HG02884 (cell line): Measurements from ENCODE around the gene GPHB5.
"Not testable (repeated sequence)": the region's sequence is repeated elsewhere in the genome, so short reads cannot be mapped to it uniquely, and the experiment has no call there.

Experiments
- ATAC-seq: cut with Tn5 transposase; IDR thresholded peaks from one replicate; pipeline ENCODE4 v1.9.1; 2021; ENCODE audit warnings: mild to moderate bottlenecking, moderate library complexity; ENCODE audit not compliant: unreplicated experiment

Gene GPHB5, protein sequence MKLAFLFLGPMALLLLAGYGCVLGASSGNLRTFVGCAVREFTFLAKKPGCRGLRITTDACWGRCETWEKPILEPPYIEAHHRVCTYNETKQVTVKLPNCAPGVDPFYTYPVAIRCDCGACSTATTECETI

DNA sequence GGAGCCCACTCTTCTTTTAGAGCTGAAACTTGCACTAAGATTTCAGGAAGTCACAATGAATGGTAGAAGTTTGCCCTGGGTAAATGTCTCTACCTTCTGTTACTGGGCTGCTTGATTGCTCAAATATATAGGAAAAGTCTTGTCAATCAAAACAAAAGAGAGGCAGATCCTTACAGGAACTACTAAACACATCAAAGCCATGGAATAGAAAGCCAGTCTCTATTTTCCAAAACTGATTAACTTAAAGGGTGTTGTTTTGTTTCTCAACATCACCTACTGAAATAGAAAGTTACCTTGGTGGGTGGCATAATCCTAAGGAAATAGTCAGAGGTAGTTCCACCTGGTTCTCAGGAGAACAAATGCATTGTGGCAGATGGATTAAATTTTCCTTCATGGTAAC is at the start of gene GPHB5:
GPHB5 (minus strand) TSS at position 101 of the 400 bp plus-strand sequence. CDS start 1,086 bp downstream, outside the sequence.
- no peak for ATAC-seq

DNA sequence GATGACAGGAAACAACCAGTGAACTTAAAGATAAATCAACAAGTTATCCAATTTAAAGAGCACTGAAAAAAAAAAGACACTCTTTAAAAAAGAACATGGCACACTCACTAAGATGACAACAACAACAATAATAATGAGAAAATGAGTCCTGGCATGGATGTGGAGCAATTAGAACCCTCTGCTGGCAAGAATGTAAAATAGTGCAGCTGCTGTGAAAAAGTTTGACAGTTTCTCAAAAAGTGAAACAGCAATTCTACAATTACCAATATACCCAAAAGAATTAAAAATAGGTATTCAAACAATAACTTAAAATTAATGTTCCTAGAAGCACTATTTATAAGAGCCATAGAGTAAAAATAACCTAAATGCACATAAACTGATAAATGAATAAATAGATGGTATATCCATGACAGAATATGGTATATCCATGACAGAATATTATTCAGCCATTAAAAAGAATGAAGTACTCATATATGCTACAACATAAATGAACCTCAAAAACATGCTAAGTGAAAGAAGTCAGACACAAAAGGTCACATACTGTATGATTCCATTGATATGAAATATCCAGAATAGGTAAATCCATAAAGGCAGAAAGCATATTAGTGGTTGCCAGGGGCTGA is 49.1 kb upstream of the GPHB5 start:
- no peak for ATAC-seq

DNA sequence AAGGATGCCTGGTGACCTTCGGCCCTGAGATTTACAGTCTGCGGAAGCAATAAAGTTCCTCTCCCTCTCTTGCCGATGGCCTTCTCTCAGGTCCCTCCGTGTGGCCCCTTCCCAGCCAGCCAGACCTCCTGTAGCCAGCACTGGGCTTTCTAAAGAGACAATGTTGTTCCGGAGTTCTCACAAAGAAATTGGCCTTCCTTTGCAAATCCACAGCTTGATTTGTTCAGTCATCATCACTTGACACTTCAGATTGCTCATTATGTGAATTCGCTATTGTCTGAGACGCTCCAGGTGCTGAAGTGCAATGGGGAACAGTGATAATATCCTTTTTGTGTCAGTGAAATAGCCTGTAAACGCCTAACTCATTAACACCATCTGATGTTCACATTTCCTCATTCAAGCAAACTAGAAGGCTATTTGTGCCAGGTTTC is 43.7 kb upstream of the GPHB5 start:
- ATAC-seq = no peak

DNA sequence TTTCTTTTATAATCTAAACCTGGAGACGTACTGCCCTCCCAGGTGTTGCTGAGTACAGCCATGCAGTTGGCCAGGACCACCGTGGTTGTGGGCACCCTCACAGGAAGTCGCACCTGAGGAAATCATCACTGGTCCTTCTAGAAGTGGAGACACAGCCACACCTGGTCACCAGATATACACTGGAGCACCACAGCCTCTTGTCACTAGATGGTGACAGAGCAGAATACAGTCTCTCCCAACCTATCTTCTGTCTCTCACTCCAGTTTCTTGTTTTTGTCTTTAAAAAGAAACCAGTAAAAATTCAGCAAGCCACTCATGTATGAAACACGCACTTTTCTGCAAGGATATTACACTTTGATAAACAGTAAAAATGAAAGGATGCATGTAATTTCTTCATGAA is 43.1 kb upstream of the GPHB5 start:
- no peak for ATAC-seq

DNA sequence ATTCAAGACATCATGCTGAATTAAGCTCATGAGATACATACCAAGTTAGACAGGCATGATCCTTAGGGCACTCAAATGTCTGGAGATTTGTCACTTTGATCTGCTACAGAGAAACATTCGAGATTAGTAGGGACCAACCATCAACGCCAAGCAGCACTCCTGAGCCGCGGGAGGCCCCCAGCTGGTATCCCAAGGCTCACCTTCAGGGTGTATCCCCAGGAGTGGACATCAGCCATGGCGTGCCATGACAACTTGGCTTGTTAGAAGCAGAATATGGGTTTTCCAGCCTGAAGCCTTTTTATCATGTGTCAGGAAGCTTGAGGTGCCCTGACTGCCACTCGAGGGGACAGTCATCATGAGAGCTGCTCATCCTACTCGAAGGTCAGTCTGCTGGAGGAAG is 39.1 kb upstream of the GPHB5 start:
- ATAC-seq = no peak

DNA sequence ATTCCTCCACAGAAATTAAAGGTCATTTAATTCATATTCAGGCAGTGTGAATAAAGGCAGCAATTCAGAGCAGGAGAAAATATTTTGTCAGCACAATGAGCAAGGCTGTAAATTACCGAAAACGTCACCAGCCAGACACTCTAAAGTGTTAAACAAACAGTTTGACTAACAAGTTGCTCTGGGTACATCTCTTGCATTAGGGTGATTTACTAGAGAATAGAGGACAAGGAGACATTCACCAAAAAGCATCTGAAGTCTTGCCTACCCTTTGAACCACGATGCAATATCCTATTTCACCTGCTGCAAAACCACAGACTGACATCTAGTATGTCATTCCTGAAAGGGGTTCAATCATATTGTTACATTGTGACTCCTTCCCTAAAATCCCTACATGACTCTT is 27.1 kb upstream of the GPHB5 start:
- no peak for ATAC-seq

DNA sequence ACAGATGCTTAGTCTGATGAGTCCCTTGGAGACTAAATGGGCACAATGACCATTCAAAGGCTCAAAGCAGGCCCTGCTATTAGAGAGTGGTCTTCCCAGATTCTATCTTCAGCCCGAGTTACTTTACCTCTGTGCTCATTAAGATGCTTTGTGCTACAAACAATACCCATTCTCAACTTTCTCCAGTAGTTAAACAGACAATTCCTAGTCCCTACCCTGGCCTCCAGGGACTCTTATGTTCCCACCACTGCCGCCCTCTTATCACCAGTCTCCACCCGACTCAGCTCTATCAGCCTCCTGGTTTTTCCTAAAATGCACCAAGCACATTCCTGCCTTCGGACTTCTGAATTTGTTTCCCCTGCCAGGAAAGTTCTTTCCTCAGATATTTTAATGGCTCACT is 25.6 kb upstream of the GPHB5 start:
- no peak for ATAC-seq

DNA sequence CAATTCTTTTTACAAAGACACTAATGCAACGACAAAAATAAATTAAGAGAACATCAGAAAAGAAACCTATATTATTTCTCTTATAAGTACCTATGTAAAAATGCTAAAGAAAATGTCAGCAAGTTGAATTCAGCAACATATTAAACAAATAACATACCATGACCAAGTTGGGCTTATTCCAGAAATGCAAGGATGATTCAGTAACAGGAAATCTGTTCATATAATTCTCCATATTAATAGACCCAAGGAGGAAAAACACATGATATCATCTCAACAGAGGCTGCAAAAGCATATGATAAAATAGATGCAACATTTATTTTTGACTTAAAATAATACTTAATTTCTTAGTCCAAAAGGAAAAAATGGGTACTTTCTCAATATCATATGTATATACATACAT is 25.1 kb upstream of the GPHB5 start:
- ATAC-seq = no peak

DNA sequence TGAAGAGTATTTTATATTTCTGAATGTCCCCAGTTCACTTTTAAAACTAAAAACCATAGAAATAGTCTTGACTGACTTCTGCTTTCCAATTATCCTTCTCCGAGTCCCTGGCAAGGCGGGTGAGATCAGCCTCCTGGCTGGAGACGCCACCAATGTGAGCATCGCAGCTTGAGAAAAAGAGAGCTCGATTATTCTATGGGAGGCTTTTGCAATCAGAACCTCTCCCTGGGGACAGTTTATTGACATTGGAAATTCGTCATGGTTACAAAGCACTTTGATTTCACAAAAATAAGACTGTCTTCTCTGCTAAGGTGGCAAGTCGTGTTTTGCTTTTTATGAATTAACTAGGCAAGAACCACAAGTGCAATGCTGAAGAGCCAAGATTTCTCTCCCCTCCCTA is 23.6 kb upstream of the GPHB5 start:
- no peak for ATAC-seq

DNA sequence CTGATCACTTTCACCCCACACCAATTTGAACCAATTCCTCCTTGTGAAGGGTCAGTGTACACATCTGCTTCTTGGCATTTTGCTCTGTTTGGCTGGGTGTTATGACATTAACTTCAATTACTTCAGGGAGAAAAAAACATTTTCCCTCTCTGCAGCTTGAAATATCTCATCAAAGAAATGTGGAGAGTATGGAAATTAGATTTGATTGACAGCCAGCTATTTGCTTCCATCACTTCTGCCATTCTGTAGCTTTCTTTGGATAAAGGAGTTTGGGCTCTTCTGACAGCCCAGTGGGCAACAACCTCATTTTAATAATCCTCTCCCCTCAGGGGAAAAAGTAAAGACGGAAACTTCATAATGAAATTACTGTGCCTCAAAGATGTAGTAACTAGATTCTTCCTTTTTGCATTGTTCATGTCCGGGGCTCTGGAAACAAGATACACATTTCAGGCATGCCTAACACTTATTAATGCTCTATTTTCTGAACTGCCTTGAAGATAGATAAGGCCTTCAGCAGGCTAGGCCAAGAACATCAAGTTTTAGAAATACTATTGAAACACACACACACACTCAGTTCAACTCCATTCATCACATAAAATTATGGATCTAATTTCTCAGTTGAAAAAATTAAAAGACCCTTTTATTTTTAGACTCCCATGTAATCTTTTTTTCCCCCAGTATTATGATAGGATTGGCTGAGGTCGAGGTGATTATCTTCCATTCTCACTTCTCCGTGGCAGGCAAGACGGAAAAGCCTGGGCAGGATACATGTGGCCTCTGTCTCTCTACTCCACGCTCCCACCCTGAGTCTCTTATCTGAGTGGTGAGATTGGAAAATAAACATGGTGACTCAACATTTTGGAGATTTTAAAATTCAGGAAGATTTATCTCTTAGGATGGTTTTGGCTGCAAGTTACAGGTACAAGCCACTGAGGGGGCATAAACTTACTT is 10.3 kb upstream of the GPHB5 start:
- no peak for ATAC-seq

DNA sequence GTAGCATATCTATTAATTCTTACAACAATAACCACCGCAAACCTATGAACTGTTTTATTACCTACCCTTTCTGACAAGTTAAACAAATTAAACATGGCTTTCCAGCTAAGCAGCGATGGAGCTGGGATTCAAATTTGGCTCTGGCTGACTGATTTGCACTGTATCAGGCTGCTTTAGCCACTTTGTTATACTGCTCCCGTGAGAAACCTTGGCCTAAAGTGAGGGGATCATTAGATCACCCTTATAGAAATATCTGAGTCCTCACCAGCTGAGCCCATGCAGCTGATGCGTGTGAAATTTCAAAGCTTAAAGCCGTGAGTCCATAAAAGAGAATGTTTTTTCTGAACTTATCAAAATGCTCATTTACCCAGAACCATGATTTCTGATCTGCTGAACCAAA is 8.1 kb upstream of the GPHB5 start:
- ATAC-seq = no peak

DNA sequence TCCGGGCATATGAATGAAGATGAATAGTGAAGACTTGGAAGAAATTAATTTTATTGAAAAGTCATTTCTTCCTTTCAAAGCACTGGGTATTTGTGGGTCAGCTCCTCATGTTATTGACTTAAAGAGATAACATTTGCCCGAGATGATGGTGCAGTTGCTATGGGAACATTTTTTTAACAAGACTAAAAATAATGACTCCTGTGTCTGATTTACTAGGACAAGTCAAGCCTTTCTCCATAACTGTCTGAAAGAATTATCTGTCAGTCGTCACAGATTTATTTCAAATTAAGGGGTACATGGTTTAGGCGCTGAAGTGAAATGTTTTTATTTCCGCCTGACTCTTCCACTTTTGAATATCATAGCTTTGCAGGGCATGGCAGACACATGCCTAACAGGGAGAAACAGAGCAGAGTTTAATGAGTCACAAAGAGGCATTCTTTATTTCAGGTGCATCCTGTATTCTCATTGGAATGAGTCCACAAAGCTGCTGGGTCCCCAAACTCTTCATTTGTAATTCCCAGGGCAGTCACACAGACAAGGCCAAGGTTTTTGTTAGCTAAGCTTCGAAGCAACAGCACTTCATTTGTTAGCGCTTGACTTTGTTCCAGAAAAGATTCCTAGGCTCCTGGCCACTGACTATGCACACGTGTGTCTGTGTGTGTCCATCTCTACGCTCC is 4.3 kb upstream of the GPHB5 start:
- no peak for ATAC-seq

DNA sequence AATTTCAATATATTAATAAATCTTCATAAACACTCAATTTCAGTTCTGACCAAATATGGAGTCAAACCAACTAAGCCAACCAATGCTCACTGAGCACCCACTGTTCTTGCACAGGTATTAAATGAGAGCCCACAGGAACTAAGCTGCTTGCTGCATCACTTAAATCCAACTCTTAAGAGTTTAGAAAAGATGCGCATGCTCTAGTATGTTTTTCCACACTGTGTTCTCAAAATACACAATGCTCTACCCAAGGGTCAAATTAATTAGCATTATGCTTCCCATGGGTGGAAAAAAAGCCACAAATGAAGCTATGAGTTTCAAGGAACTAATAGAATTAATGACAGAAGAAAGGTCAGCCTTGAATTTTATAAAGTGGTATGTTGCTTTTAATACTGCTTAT is 3.7 kb upstream of the GPHB5 start:
- no peak for ATAC-seq

DNA sequence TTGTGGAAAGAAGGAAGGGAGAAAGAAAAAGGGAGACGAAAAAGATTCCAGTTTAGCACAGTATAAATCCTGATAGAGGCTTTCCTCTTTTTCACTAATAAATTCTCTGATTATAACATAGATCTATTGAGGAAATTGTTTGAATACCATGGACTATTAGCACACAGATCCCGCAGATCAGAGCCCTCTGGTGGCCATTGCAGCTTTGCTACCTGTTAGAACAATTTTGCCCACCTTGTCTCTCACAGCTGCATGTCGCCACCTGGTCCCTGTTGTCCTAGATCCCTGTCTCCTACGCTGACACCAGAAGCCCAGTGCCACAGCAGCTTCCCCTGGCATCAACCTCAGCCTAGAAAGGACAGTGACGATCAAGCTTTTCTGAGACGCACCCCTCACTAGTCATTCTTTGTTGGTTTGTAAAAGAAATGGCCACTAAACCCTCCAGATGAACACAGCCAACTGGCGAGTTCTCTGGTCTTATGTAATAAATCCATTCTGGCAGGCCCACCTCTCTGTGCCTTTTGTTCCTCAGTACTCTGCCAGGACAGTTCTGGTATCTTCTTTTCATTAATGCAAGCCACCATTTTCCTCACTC is 9.9 kb downstream of the GPHB5 start:
- ATAC-seq = no peak

DNA sequence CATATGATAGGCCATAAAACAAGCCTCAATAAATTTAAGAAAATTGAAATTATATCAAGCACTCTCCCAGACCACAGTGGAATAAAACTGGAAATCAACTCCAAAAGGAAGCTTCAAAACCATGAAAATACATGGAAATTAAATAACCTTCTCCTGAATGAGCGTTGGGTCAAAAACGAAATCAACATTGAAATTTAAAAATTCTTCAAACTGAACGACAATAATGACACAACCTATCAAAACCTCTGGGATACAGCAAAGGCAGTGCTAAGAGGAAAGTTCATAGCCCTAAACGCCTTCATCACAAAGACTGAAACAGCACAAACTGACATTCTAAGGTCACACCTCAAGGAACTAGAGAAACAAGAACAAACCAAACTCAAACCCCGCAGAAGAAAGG is 14.3 kb downstream of the GPHB5 start:
- ATAC-seq = not testable (repeated sequence)

DNA sequence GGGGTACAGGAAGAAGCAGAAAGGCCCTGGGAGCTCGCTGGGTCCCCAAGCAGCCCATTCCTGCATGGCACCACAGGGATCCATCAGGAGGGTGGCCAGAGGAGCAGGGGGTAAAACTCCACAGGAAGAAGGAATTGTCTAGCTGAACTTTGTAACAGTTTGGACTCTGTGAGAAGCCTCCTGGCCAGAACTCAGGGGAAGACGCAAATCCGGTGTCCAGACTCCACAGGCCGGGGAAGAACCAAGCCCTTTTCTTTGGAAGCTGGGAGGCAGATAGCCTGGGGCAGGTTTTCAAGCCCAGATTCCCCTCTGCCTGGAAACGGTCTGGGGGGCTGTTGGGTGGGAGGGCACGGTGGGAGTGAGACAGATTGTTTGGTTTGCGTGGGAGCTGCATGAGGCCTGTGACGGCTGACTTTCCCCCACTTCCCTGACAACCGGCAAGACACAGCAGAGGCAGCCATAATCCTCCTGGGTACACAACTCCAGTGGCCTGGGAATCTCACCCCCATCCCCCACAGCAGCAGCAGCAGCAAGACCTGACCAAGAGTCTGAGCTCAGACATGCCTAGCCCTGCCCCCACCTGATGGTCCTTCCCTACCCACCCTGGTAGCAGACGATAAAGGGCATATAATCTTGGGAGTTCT is 16.7 kb downstream of the GPHB5 start:
- ATAC-seq = no peak

DNA sequence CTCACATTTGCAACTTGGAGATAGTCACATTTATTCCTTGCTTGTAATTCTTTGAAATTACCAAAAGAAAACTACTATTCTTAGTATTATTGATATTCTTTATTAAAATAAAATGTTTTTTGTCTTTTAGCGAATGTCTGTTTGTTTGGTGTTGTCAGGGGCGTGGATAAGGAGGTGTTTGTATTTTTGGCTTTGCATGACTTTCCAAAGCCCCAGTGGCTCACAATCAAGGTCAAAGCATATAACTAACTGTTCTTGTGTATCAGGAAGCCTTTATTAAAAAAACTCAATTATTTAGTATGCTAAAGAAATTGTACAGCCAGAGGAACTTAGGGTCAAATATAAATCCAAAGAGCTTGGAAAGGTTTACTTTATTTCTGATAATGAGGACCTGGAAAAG is 17.9 kb downstream of the GPHB5 start:
- ATAC-seq = no peak

DNA sequence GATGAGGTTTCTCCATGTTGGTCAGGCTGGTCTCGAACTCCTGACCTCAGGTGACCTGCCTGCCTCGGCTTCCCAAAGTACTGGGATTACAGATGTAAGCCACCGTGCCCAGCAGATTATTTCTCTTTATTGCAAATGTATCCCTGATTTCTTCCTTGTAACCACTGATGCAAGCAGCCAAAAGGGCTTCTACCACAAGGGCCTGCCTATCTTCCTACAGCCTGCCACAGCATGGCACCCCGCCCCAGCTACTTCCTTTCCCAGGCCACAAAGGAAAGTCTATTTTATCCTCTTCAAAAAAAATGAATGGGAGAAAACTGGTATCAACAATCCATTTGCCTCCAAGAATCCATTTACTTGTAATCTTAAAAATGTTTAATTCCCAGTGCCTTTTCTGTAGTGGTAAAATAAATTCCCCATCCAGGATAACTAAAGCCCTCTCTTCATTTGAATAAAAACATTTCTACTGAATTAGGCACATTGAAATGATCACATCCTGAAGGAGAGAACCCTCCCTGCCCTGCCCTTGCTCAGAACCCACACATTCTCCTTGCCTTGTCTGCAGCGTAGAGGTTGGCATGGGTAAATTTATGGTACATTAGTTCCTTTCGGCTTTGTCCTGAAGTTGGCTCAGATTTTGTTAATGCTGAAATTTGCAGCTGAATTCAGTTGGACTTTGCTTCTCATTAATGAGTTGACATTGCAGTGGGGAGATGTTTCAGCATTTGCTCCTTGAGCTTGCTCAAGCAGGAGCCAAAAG is 19.2 kb downstream of the GPHB5 start:
- no peak for ATAC-seq

DNA sequence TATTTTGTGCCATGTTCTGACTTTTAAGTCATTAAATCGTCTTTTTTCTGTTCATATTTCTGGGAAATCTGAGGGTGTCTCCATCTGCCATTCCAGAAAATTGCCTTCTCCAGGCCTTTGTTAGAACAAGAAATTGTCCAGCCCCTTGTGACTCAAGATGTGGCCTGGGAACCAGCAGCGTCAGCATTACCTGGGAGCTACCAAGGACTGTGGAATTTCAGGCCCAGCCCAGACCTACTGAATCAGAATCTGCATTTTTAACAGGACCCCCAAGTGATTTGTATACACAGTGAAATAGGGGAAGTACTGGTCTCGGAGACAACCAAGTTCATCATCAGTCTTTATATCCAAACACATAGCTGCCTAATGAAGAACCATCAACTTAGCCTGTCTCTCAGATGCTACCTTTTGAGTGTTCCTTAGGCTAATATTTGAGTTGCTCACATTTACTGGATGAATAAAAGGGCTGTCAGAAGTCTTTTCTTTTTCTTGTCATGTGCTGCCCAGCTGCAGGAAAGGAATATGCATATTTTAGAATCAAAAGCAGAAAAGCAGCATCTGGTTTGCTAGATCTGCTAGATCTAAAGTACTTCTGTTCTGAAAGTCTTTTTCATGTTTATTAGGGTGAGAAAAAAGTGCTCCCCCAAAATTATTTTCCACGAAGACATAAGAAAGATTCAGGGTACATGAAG is 21.2 kb downstream of the GPHB5 start:
- no peak for ATAC-seq
